Measurements from ENCODE around the gene GOLT1A.

The GOLT1A gene

GRCh38 chr1:204197068-204197467 lies 16.7 kb downstream of the GOLT1A start:
- Histone ChIP-seq H3K27ac (no peak overlapping the region), H3K27me3 (replicated peaks) (no peaks in the 10 kb centered on the region)
- in situ Hi-C loops (cut with HindIII; ENCODE audit: low pct_ligation_motif_present, low sequenced_read_pairs) = no loop called here

GRCh38 chr1:204196068-204196795 lies 17.6 kb downstream of the GOLT1A start, which contains the start of gene KISS1:
KISS1 (minus strand) TSS chr1:204196491; CDS start chr1:204192876, 3,615 bp downstream.
- H3K36me3 ChIP-seq (replicated peaks) = no peaks in the 10 kb centered on the region
- in situ Hi-C loops (cut with HindIII; ENCODE audit: low pct_ligation_motif_present, low sequenced_read_pairs) = no loop called here
- no peak within 1 kb of the TSS for H3K4me3 ChIP-seq (ENCODE audit: low read depth, low read length)
- no peak within 1 kb of the TSS for H3K27ac ChIP-seq
- no peak for TF ChIP-seq CTCF (IDR thresholded peaks at IDR 0.05; ENCODE audit: low read depth, low read length, missing control alignments)
- H3K27me3 ChIP-seq (replicated peaks) = no peaks in the 10 kb centered on the region
- no peak for DNase-seq

More at GRCh38 chr1:204197068-204197467, 16.7 kb downstream of the GOLT1A start:
- no peak for DNase-seq
- no peak overlapping the region for H3K4me3 ChIP-seq (ENCODE audit: low read depth, low read length)
- TF ChIP-seq CTCF (IDR thresholded peaks at IDR 0.05; ENCODE audit: low read depth, low read length, missing control alignments) = no peak
- no peaks in the 10 kb centered on the region for H3K36me3 ChIP-seq (replicated peaks)

GRCh38 chr1:204194771-204195170 lies 19.0 kb downstream of the GOLT1A start:
- no peak for TF ChIP-seq CTCF (IDR thresholded peaks at IDR 0.05; ENCODE audit: low read depth, low read length, missing control alignments)
- H3K4me3 ChIP-seq (ENCODE audit: low read depth, low read length) = no peak overlapping the region
- in situ Hi-C loops (cut with HindIII; ENCODE audit: low pct_ligation_motif_present, low sequenced_read_pairs) = no loop called here
- DNase-seq = no peak
- no peaks in the 10 kb centered on the region for H3K36me3 ChIP-seq (replicated peaks)
- no peaks in the 10 kb centered on the region for H3K27me3 ChIP-seq (replicated peaks)
- H3K27ac ChIP-seq = no peak overlapping the region

GRCh38 chr1:204194080-204194479 lies 19.7 kb downstream of the GOLT1A start:
- Histone ChIP-seq H3K36me3 (replicated peaks) (no peaks in the 10 kb centered on the region), H3K27me3 (replicated peaks) (no peaks in the 10 kb centered on the region), H3K27ac (no peak overlapping the region), H3K4me3 (ENCODE audit: low read depth, low read length) (no peak overlapping the region)
- no peak for TF ChIP-seq CTCF (IDR thresholded peaks at IDR 0.05; ENCODE audit: low read depth, low read length, missing control alignments)
- DNase-seq = no peak
- in situ Hi-C loops (cut with HindIII; ENCODE audit: low pct_ligation_motif_present, low sequenced_read_pairs) = no loop called here

GRCh38 chr1:204192589-204193352 lies 21.0 kb downstream of the GOLT1A start:
- Histone ChIP-seq H3K36me3 (replicated peaks) (no peaks in the 10 kb centered on the region), H3K27ac (no peak overlapping the region), H3K27me3 (replicated peaks) (peaks cover 2% of the 10 kb centered on the region), H3K4me3 (ENCODE audit: low read depth, low read length) (no peak overlapping the region)
- TF ChIP-seq CTCF (IDR thresholded peaks at IDR 0.05; ENCODE audit: low read depth, low read length, missing control alignments) = no peak
- no peak for DNase-seq
- in situ Hi-C loops (cut with HindIII; ENCODE audit: low pct_ligation_motif_present, low sequenced_read_pairs) = no loop called here
